ENCODE results near the gene HIPK3. TPM values are rescaled to one million over a fixed set of nuclear protein-coding genes. Genes with fewer than 3 reads are reported as not detected.

HIPK3 gene
- total RNA-seq, 1 donor from 2014 or later: 100 TPM

- FAIRE-seq (no peak), DNase-seq (ENCODE audit: low read depth) (no peak)
These were observed 122.8 kb downstream of the HIPK3 start for GRCh38 chr11:33379947-33380346.

GRCh38 chr11:33383075-33383919 lies 126.1 kb downstream of the HIPK3 start:
- Histone ChIP-seq H3K27me3 (ENCODE audit: control insufficient read depth, insufficient read depth, low read length) (no peaks in the 10 kb centered on the region), H3K4me3 (ENCODE audit: low read depth, low read length) (no peak overlapping the region), H3K36me3 (ENCODE audit: control insufficient read depth, insufficient read depth, low read length) (no peaks in the 10 kb centered on the region)
- DNase-seq (ENCODE audit: low read depth) (no peak), FAIRE-seq (no peak)
- TF ChIP-seq CTCF (IDR thresholded peaks at IDR 0.05; ENCODE audit: insufficient read depth, low read length, severe bottlenecking): no peak

More at GRCh38 chr11:33379947-33380346, 122.8 kb downstream of the HIPK3 start:
- no peaks in the 10 kb centered on the region for H3K36me3 ChIP-seq (ENCODE audit: control insufficient read depth, insufficient read depth, low read length)
- H3K27me3 ChIP-seq (ENCODE audit: control insufficient read depth, insufficient read depth, low read length): no peaks in the 10 kb centered on the region
- no peak for TF ChIP-seq CTCF (IDR thresholded peaks at IDR 0.05; ENCODE audit: insufficient read depth, low read length, severe bottlenecking)
- H3K4me3 ChIP-seq (ENCODE audit: low read depth, low read length): no peak overlapping the region

- FAIRE-seq (no peak), DNase-seq (ENCODE audit: low read depth) (no peak)
- H3K27me3 ChIP-seq (ENCODE audit: control insufficient read depth, insufficient read depth, low read length): no peaks in the 10 kb centered on the region
- no peak for TF ChIP-seq CTCF (IDR thresholded peaks at IDR 0.05; ENCODE audit: insufficient read depth, low read length, severe bottlenecking)
- no peaks in the 10 kb centered on the region for H3K36me3 ChIP-seq (ENCODE audit: control insufficient read depth, insufficient read depth, low read length)
- no peak overlapping the region for H3K4me3 ChIP-seq (ENCODE audit: low read depth, low read length)
These were observed 126.7 kb downstream of the HIPK3 start for GRCh38 chr11:33383920-33384209.

- H3K27me3 ChIP-seq (ENCODE audit: control insufficient read depth, insufficient read depth, low read length): no peaks in the 10 kb centered on the region
- DNase-seq (ENCODE audit: low read depth) (no peak), FAIRE-seq (no peak)
- no peaks in the 10 kb centered on the region for H3K36me3 ChIP-seq (ENCODE audit: control insufficient read depth, insufficient read depth, low read length)
- no peak for TF ChIP-seq CTCF (IDR thresholded peaks at IDR 0.05; ENCODE audit: insufficient read depth, low read length, severe bottlenecking)
- H3K4me3 ChIP-seq (ENCODE audit: low read depth, low read length): no peak overlapping the region
These were observed 127.0 kb downstream of the HIPK3 start for GRCh38 chr11:33384220-33384619.

- DNase-seq (ENCODE audit: low read depth) (no peak), FAIRE-seq (no peak)
- TF ChIP-seq CTCF (IDR thresholded peaks at IDR 0.05; ENCODE audit: insufficient read depth, low read length, severe bottlenecking): no peak
- no peak overlapping the region for H3K4me3 ChIP-seq (ENCODE audit: low read depth, low read length)
- H3K27me3 ChIP-seq (ENCODE audit: control insufficient read depth, insufficient read depth, low read length): no peaks in the 10 kb centered on the region
- no peaks in the 10 kb centered on the region for H3K36me3 ChIP-seq (ENCODE audit: control insufficient read depth, insufficient read depth, low read length)
These were observed 130.4 kb downstream of the HIPK3 start for GRCh38 chr11:33387581-33387980.

GRCh38 chr11:33387996-33388395 lies 130.8 kb downstream of the HIPK3 start:
- FAIRE-seq: no peak
- H3K4me3 ChIP-seq (ENCODE audit: low read depth, low read length): no peak overlapping the region
- no peak for TF ChIP-seq CTCF (IDR thresholded peaks at IDR 0.05; ENCODE audit: insufficient read depth, low read length, severe bottlenecking)
- H3K27me3 ChIP-seq (ENCODE audit: control insufficient read depth, insufficient read depth, low read length): no peaks in the 10 kb centered on the region
- H3K36me3 ChIP-seq (ENCODE audit: control insufficient read depth, insufficient read depth, low read length): no peaks in the 10 kb centered on the region
- no peak for DNase-seq (ENCODE audit: low read depth)
